Measurements from ENCODE around the gene RAB33B. TPM values are rescaled to one million over a fixed set of nuclear protein-coding genes. Genes with fewer than 3 reads are reported as not detected.

Gene RAB33B
- total and polyA plus RNA-seq, 2 of the 8 experiments (the other 6 are each of a cell fraction or from before 2014, with no cell fraction given): 4.2 to 8.7 TPM

- H2BK12ac ChIP-seq (ENCODE audit: low read depth, low read length): no peak overlapping the region
- H4K8ac ChIP-seq (ENCODE audit: extremely low read depth, insufficient read depth, low read length): no peak overlapping the region
- no peak overlapping the region for H3K18ac ChIP-seq (ENCODE audit: extremely low read depth, low read length)
- CTCF ChIA-PET (ENCODE audit: partially characterized antibody): interaction anchor here (0.7 to 1.7 kb wide), 7 partner anchors 13 to 247 kb away, joined by 3 to 6 read pairs (median 4); no protein-coding TSS in a partner anchor
- H3K4ac ChIP-seq (replicated peaks; ENCODE audit: insufficient read length, low read depth, low read length): no peak overlapping the region
- H3K79me2 ChIP-seq (ENCODE audit: control insufficient read depth in 1 of 2, insufficient read depth in 2 of 2, low read length in 2 of 2): no peaks in the 10 kb centered on the region
- no peak for DNase-seq (ENCODE audit: low read depth in 1 of 2, low spot score in 2 of 2)
- no peak overlapping the region for H3K4me2 ChIP-seq (ENCODE audit: insufficient read depth in 1 of 2, low read depth in 2 of 2, low read length in 2 of 2)
- POLR2A ChIA-PET (ENCODE audit: partially characterized antibody): interaction anchor here (0.9 kb wide), 1 partner anchor 12 kb away, joined by 4 read pairs; no protein-coding TSS in a partner anchor
- no peak overlapping the region for H3K27ac ChIP-seq (ENCODE audit: low read depth, low read length)
- no peak overlapping the region for H2BK5ac ChIP-seq (ENCODE audit: low read depth, low read length)
- H2BK120ac ChIP-seq (replicated peaks; ENCODE audit: low read depth, low read length): no peak overlapping the region
- no peak overlapping the region for H3K4me3 ChIP-seq (ENCODE audit: extremely low read depth in 1 of 4, insufficient read depth in 2 of 4, low read depth in 3 of 4, low read length in 4 of 4)
- peaks cover 0 to 1% of the 10 kb centered on the region in 2 experiments for H4K20me1 ChIP-seq (replicated peaks in 1 of 2; ENCODE audit: control insufficient read depth in 1 of 2, insufficient read depth in 2 of 2, low read length in 2 of 2)
- H3K14ac ChIP-seq (ENCODE audit: insufficient read length): no peak overlapping the region
- H4K5ac ChIP-seq (ENCODE audit: insufficient read length, low read depth, low read length): no peak overlapping the region
- no peaks in the 10 kb centered on the region for H3K36me3 ChIP-seq (ENCODE audit: control insufficient read depth in 2 of 4, insufficient read depth in 4 of 4, low read length in 3 of 4)
- H3K4me1 ChIP-seq (replicated peaks in 1 of 4; ENCODE audit: control insufficient read depth in 3 of 4, insufficient read depth in 4 of 4, low read length in 3 of 4): no peaks in the 10 kb centered on the region
- H3K9ac ChIP-seq (replicated peaks in 1 of 4; ENCODE audit: extremely low read depth in 1 of 4, low read depth in 3 of 4, low read length in 3 of 4): no peak overlapping the region
- no peak overlapping the region for H2AFZ ChIP-seq (ENCODE audit: low read length)
- H2BK20ac ChIP-seq (ENCODE audit: low read length): no peak overlapping the region
- no peak for FAIRE-seq
- H3K23ac ChIP-seq (ENCODE audit: insufficient read length): no peak overlapping the region
- WGBS, 2 experiments (ENCODE audit: extremely low coverage in 1 of 2, insufficient coverage in 1 of 2, insufficient read length in 1 of 2, insufficient replicate concordance in 2 of 2, low coverage in 1 of 2, low lambda C conversion rate in 2 of 2, missing lambda C conversion rate in 1 of 2): 92% methylated on average over 2 of the region's 2 CpGs; no CpG with 5 or more reads in 1 of the 2 experiments
- no peaks in the 10 kb centered on the region; the same call in 1 of the 2 replicates for H3K79me1 ChIP-seq (ENCODE audit: low read depth, low read length)
- H3K56ac ChIP-seq (replicated peaks; ENCODE audit: insufficient read length, low read depth, low read length): no peak overlapping the region
- no peak overlapping the region for H4K91ac ChIP-seq (replicated peaks; ENCODE audit: insufficient read length, low read length)
- H3K9me3 ChIP-seq (ENCODE audit: insufficient read depth in 2 of 2, low read depth in 1 of 2, low read length in 1 of 2): 0 out of 4 replicates have a peak, but pooled peaks cover 0 to 2% of the 10 kb centered on the region in 2 experiments
- H2AK5ac ChIP-seq (ENCODE audit: low read depth, low read length): no peak overlapping the region
- H2BK15ac ChIP-seq (ENCODE audit: low read length): no peak overlapping the region
- H3K27me3 ChIP-seq (replicated peaks in 1 of 4; ENCODE audit: control insufficient read depth in 3 of 4, extremely low read depth in 1 of 4, insufficient read depth in 3 of 4, low read length in 3 of 4): no peaks in the 10 kb centered on the region
- H3K23me2 ChIP-seq (ENCODE audit: low read depth, low read length): no peaks in the 10 kb centered on the region
- no peak for TF ChIP-seq ASH2L (IDR thresholded peaks at IDR 0.05; ENCODE audit: low read length)
- no peak for TF ChIP-seq SIN3A (conservative IDR thresholded peaks at IDR 0.05 in 1 of 2, IDR thresholded peaks at IDR 0.05 in 1 of 2; ENCODE audit: low read depth in 1 of 2, low read length in 2 of 2)
- TF ChIP-seq HDAC2 (IDR thresholded peaks at IDR 0.05; ENCODE audit: borderline replicate concordance in 1 of 2, low read depth in 2 of 2, low read length in 2 of 2): no peak
- no peak for TF ChIP-seq POLR2A (IDR thresholded peaks at IDR 0.05; ENCODE audit: control extremely low read depth in 1 of 2, low read depth in 2 of 2, low read length in 2 of 2)
- TF ChIP-seq KDM4A (IDR thresholded peaks at IDR 0.05; ENCODE audit: low read depth, low read length, severe bottlenecking): no peak
- TF ChIP-seq KDM1A (IDR thresholded peaks at IDR 0.05; ENCODE audit: borderline replicate concordance, low read length): no peak
- no peak for TF ChIP-seq EP300 (IDR thresholded peaks at IDR 0.05; ENCODE audit: borderline replicate concordance in 1 of 2, low read depth in 2 of 2, low read length in 2 of 2)
- TF ChIP-seq TCF12 (IDR thresholded peaks at IDR 0.05; ENCODE audit: low read depth, low read length): no peak
- TF ChIP-seq, protein P1, sequence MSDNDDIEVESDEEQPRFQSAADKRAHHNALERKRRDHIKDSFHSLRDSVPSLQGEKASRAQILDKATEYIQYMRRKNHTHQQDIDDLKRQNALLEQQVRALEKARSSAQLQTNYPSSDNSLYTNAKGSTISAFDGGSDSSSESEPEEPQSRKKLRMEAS (IDR thresholded peaks at IDR 0.05): no peak
- no peak for TF ChIP-seq POLR2AphosphoS5 (IDR thresholded peaks at IDR 0.05; ENCODE audit: low read depth, low read length)
- no peak for TF ChIP-seq CBX5 (IDR thresholded peaks at IDR 0.05; ENCODE audit: low read depth, low read length)
- TF ChIP-seq YY1 (IDR thresholded peaks at IDR 0.05; ENCODE audit: low read depth, low read length): no peak
- TF ChIP-seq SRF (IDR thresholded peaks at IDR 0.05; ENCODE audit: low read depth, low read length): no peak
Measured at GRCh38 chr4:139419388-139419914, 34.5 kb upstream of the RAB33B start.
